Neutrophil (primary cell): ENCODE data around the gene MYMK.

Experiments used
- H3K27ac ChIP-seq: fragments of 200-600 bp; sonication (generic); 2 replicates; pipeline ENCODE4 v1.5.1; 2016; ENCODE audit warnings: mild to moderate bottlenecking, moderate library complexity
- H3K27me3 ChIP-seq: fragments of 200-600 bp; sonication (generic); 2 replicates; pipeline ENCODE4 v1.6.0; 2016; ENCODE audit warnings: mild to moderate bottlenecking
- H3K36me3 ChIP-seq: fragments of 200-600 bp; sonication (generic); 2 replicates; pipeline ENCODE4 v1.5.1; 2017
- H3K4me1 ChIP-seq, 2 experiments: fragments of 200-600 bp in 1 of 2; sonication (generic) in 1 of 2; 1 replicate in 1 of 2; 2 replicates in 1 of 2; pipeline versions ENCODE4 v1.5.1 to v1.6.1; 2013 to 2016; ENCODE audit warnings: low read depth in 1 of 2, low read length in 1 of 2, mild to moderate bottlenecking in 1 of 2, moderate library complexity in 1 of 2; ENCODE audit not compliant: control insufficient read depth in 1 of 2, insufficient read depth in 1 of 2
- H3K4me3 ChIP-seq, 2 experiments: fragments of 200-600 bp in 1 of 2; sonication (generic) in 1 of 2; 1 replicate in 1 of 2; 2 replicates in 1 of 2; pipeline ENCODE4 v1.5.1; 2013 to 2016; ENCODE audit warnings: low read depth in 1 of 2, low read length in 1 of 2, mild to moderate bottlenecking in 1 of 2, moderate library complexity in 1 of 2
- H3K9me3 ChIP-seq: fragments of 200-600 bp; sonication (generic); 2 replicates; pipeline ENCODE4 v1.5.1; 2016
- TF ChIP-seq, protein P1 (sequence below): fragments of 200-600 bp; sonication (generic); IDR thresholded peaks from 2 replicates; pipeline ENCODE4 v1.5.1; 2016; ENCODE audit warnings: antibody characterized with exemption

MYMK gene

DNA sequence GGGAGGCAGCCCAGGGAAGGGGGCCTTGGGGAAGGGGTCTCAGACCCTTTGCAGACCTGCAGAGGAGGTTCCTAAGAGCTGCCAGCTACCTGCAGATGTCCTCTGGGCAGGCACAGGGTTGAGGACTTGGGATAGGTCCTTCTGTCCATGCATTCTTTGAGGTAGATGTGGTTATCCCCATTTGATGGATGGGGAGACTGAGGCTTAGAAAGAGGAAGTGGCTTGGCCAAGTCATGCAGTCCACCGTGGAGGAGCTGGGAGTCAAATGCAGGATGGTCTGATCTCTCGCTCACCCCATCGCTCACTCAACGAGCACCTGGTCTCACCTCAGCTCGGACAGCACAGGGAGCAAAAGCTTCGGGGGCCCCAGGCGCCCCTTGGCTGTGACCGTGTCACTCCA is 30.0 kb upstream of the MYMK start:
- peaks cover 17% of the 10 kb centered on the region for H3K27me3 ChIP-seq
- TF ChIP-seq, protein P1, sequence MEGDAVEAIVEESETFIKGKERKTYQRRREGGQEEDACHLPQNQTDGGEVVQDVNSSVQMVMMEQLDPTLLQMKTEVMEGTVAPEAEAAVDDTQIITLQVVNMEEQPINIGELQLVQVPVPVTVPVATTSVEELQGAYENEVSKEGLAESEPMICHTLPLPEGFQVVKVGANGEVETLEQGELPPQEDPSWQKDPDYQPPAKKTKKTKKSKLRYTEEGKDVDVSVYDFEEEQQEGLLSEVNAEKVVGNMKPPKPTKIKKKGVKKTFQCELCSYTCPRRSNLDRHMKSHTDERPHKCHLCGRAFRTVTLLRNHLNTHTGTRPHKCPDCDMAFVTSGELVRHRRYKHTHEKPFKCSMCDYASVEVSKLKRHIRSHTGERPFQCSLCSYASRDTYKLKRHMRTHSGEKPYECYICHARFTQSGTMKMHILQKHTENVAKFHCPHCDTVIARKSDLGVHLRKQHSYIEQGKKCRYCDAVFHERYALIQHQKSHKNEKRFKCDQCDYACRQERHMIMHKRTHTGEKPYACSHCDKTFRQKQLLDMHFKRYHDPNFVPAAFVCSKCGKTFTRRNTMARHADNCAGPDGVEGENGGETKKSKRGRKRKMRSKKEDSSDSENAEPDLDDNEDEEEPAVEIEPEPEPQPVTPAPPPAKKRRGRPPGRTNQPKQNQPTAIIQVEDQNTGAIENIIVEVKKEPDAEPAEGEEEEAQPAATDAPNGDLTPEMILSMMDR = no peak

DNA sequence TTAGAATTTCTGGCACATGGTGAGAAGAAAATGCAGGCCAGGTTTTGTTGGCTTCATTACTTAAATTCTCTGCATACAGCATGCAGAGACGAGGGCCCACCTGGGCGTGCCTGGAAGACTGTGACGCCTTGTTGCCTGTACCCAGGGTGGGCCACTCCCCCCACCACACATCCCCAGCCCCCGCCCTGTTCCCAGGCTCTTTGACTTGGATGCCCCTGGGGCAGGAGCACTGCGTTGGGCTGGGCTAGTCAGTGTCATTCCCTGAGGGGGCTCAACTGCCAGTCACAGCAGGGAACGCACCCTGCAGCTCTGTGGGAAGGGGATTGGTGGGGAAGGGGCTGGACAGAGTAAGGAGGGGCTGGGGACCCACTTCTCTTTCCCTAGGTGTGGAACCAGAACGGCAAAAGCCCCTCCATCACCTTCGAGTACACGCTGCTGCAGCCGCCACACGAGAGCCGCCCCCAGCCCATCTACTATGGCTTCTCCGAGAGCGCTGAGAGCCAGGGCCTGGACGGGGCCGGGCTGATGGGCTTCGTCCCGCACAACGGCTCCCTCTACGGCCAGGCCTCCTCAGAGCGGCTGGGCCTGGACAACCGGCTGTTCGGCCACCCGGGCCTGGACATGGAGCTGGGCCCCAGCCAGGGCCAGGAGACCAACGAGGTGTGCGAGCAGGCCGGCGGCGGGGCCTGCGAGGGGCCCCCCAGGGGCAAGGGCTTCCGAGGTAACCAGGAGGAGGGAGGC is 29.4 kb upstream of the MYMK start:
- Histone ChIP-seq H3K9me3 (no peaks in the 10 kb centered on the region), H3K27ac (no peak overlapping the region), H3K36me3 (no peaks in the 10 kb centered on the region), H3K4me3 (no peak overlapping the region), H3K27me3 (peaks cover 17% of the 10 kb centered on the region), H3K4me1 (peaks cover 3 to 5% of the 10 kb centered on the region in 2 experiments)
- TF ChIP-seq, protein P1 = no peak

More for the DNA sequence above, 30.0 kb upstream of the MYMK start:
- Histone ChIP-seq H3K36me3 (no peaks in the 10 kb centered on the region), H3K9me3 (no peaks in the 10 kb centered on the region), H3K4me3 (no peak overlapping the region), H3K4me1 (peaks cover 3 to 5% of the 10 kb centered on the region in 2 experiments), H3K27ac (no peak overlapping the region)

DNA sequence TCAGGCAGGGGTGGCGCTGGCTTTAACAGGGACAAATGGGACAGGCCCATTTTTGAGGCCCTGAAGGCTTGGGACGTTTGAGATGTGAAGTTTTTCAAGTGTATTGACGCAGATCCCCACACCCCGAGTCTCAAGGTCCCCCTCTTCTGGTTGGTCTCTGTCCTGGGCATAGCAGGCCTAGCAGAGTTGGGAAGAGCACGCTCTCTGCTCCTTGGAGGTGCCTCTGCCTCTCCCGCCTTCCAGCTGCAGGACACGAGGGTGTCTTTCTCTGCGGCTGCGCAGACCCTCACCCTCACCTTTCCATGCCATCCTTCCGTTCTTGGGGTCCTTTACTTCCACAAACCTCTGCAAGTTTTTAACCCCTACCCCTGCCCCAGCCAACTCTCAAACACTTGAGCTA is 28.4 kb upstream of the MYMK start:
- Histone ChIP-seq H3K36me3 (no peaks in the 10 kb centered on the region), H3K27ac (no peak overlapping the region), H3K4me3 (no peak overlapping the region), H3K27me3 (peaks cover 8% of the 10 kb centered on the region), H3K9me3 (no peaks in the 10 kb centered on the region), H3K4me1 (peaks cover 0 to 1% of the 10 kb centered on the region in 2 experiments)
- TF ChIP-seq, protein P1 = no peak

DNA sequence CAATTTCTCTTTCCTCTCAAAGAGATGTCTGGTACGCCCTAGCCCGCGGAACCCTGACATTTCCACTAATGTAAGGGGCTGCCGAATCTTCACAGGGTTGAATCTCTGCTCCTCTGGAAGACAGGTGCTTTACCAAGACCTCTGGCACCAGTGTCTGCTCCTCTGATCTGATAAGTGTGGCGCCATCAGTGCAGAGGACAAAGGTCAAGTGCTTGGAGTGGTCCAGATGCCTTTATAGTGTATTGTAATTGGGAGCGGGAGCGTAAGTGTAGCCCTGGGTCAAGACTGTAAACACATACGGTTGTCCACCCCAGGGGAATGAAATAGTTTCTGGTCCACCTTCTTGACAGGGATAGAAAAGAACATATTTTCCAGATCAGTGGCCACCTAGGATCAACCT is 27.5 kb upstream of the MYMK start:
- Histone ChIP-seq H3K4me1 (no peaks in the 10 kb centered on the region), H3K27me3 (no peaks in the 10 kb centered on the region), H3K4me3 (no peak overlapping the region), H3K27ac (no peak overlapping the region), H3K36me3 (no peaks in the 10 kb centered on the region), H3K9me3 (no peaks in the 10 kb centered on the region)
- TF ChIP-seq, protein P1 = no peak

DNA sequence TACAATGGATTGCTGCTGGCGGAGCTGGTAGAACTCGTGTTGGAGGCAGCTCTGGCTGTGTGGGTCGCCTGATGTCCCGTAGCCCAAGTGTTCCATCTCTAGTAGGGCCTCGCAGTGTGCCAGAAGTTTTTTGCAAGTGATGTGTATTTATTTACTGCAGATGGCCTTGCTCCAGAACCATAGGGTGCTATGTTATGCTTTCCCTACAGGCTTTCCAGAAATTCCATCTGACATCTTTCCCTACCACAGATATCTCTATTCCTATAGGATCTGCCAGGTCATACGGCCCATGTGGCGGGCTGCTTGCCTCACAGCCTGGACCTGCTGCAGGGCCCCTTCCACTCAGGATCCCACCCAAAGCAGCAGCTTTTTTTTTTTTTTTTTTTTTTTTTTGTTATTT is 26.7 kb upstream of the MYMK start:
- Histone ChIP-seq H3K36me3 (no peaks in the 10 kb centered on the region), H3K27ac (no peak overlapping the region), H3K4me1 (no peaks in the 10 kb centered on the region), H3K4me3 (no peak overlapping the region), H3K27me3 (no peaks in the 10 kb centered on the region), H3K9me3 (no peaks in the 10 kb centered on the region)
- TF ChIP-seq, protein P1 = no peak
